Mesenchymal stem cell (in vitro differentiated cells and primary cell): ENCODE measurements around the gene SLIT3.

Experiments
- DNase-seq: peaks from one replicate; pipeline ENCODE4 v3.0.0-alpha.2; 2013
- H2AFZ ChIP-seq: one replicate; pipeline ENCODE4 v1.6.1; 2013; ENCODE audit warnings: low read depth, mild to moderate bottlenecking, control low read depth, inconsistent platforms, low read length, moderate library complexity
- H2AK5ac ChIP-seq: 2 replicates; pipeline ENCODE4 v1.6.1; 2013; ENCODE audit warnings: low read length, moderate library complexity, mild to moderate bottlenecking, inconsistent platforms; ENCODE audit not compliant: severe bottlenecking
- H2BK120ac ChIP-seq: one replicate; pipeline ENCODE4 v1.6.1; 2013; ENCODE audit warnings: low read depth, mild to moderate bottlenecking, inconsistent platforms, low read length, moderate library complexity
- H2BK12ac ChIP-seq, 2 experiments: one replicate each; pipeline ENCODE4 v1.6.1; 2013; ENCODE audit warnings: inconsistent platforms in 2 of 2, low read length in 2 of 2, mild to moderate bottlenecking in 2 of 2, moderate library complexity in 2 of 2, control low read depth in 1 of 2
- H2BK15ac ChIP-seq: one replicate; pipeline ENCODE4 v1.6.1; 2013; ENCODE audit warnings: mild to moderate bottlenecking, low read depth, inconsistent platforms; ENCODE audit not compliant: poor library complexity, severe bottlenecking
- H2BK5ac ChIP-seq: 2 replicates; pipeline ENCODE4 v1.6.1; 2013; ENCODE audit warnings: low read depth, mild to moderate bottlenecking, low read length, control low read depth, inconsistent platforms; ENCODE audit not compliant: poor library complexity, severe bottlenecking
- H3K14ac ChIP-seq, 2 experiments: one replicate each; pipeline ENCODE4 v1.6.1; 2013; ENCODE audit warnings: inconsistent platforms in 2 of 2, low read length in 2 of 2, control low read depth in 1 of 2, mild to moderate bottlenecking in 1 of 2, moderate library complexity in 1 of 2
- H3K18ac ChIP-seq, 2 experiments: one replicate each; pipeline ENCODE4 v1.6.1; 2013; ENCODE audit warnings: inconsistent platforms in 2 of 2, low read length in 2 of 2, control low read depth in 1 of 2, low read depth in 1 of 2, mild to moderate bottlenecking in 1 of 2
- H3K23ac ChIP-seq, 2 experiments: one replicate each; pipeline ENCODE4 v1.6.1; 2013; ENCODE audit warnings: inconsistent platforms in 2 of 2, low read length in 2 of 2, mild to moderate bottlenecking in 2 of 2, moderate library complexity in 2 of 2, control low read depth in 1 of 2
- H3K27ac ChIP-seq: 2 replicates; pipeline ENCODE4 v1.5.1; 2013; ENCODE audit warnings: mild to moderate bottlenecking, moderate library complexity, low read length, control low read depth, inconsistent platforms; ENCODE audit not compliant: poor library complexity, severe bottlenecking
- H3K27me3 ChIP-seq, 2 experiments: 2 replicates each; pipeline versions ENCODE4 v1.6.1 to v1.7.0; 2013; ENCODE audit warnings: low read length in 2 of 2, mild to moderate bottlenecking in 2 of 2, moderate library complexity in 2 of 2, control low read depth in 1 of 2, inconsistent platforms in 1 of 2; ENCODE audit not compliant: control insufficient read depth in 1 of 2, insufficient read depth in 1 of 2
- H3K36me3 ChIP-seq, 2 experiments: 2 replicates each; pipeline versions ENCODE4 v1.6.1 to v1.7.0; 2013; ENCODE audit warnings: low read length in 2 of 2, control low read depth in 1 of 2, inconsistent platforms in 1 of 2, low read depth in 1 of 2, mild to moderate bottlenecking in 1 of 2; ENCODE audit not compliant: insufficient read depth in 2 of 2, control insufficient read depth in 1 of 2
- H3K4ac ChIP-seq, 2 experiments: one replicate each; pipeline ENCODE4 v1.6.1; 2013; ENCODE audit warnings: inconsistent platforms in 2 of 2, low read length in 2 of 2, mild to moderate bottlenecking in 2 of 2, moderate library complexity in 2 of 2, control low read depth in 1 of 2, low read depth in 1 of 2
- H3K4me1 ChIP-seq: 2 replicates; pipeline ENCODE4 v1.6.1; 2013; ENCODE audit warnings: low read depth, low read length, control low read depth; ENCODE audit not compliant: control insufficient read depth, insufficient read depth
- H3K4me2 ChIP-seq: 2 replicates; pipeline ENCODE4 v1.6.1; 2013; ENCODE audit warnings: low read length, mild to moderate bottlenecking, inconsistent platforms; ENCODE audit not compliant: poor library complexity, severe bottlenecking
- H3K4me3 ChIP-seq, 2 experiments: 2 replicates each; pipeline versions ENCODE4 v1.5.1 to v1.7.0; 2013; ENCODE audit warnings: low read length in 2 of 2, mild to moderate bottlenecking in 2 of 2, control low read depth in 1 of 2, low read depth in 1 of 2; ENCODE audit not compliant: insufficient read depth in 1 of 2
- H3K79me1 ChIP-seq: replicated peaks from 2 replicates; pipeline ENCODE4 v1.6.1; 2013; ENCODE audit warnings: mild to moderate bottlenecking, control low read depth, low read length, inconsistent platforms; ENCODE audit not compliant: poor library complexity, severe bottlenecking
- H3K9ac ChIP-seq: 2 replicates; pipeline ENCODE4 v1.7.0; 2013; ENCODE audit warnings: mild to moderate bottlenecking, low read length, moderate library complexity
- H3K9me3 ChIP-seq: 2 replicates; pipeline ENCODE4 v1.7.0; 2013; ENCODE audit warnings: mild to moderate bottlenecking, low read length; ENCODE audit not compliant: control insufficient read depth
- H4K8ac ChIP-seq: one replicate; pipeline ENCODE4 v1.6.1; 2013; ENCODE audit warnings: inconsistent platforms, mild to moderate bottlenecking, low read length, moderate library complexity
- H4K91ac ChIP-seq: one replicate; pipeline ENCODE4 v1.6.1; 2013; ENCODE audit warnings: mild to moderate bottlenecking, low read length, inconsistent platforms
- WGBS: methylation state at CpG from one replicate; pipeline ENCODE4 v1.1.7; 2013; ENCODE audit warnings: mixed read lengths; 5-methylcytosine and 5-hydroxymethylcytosine counted together

The SLIT3 gene

GRCh38 chr5:168798065-168799023 is 502.6 kb downstream of the SLIT3 start:
- Histone ChIP-seq H3K9ac (peak overlapping the region; percentile 15), H2BK15ac (no peak overlapping the region), H3K14ac (no peak overlapping the region), H3K4me1 (peaks cover 2% of the 10 kb centered on the region), H3K79me1 (no peaks in the 10 kb centered on the region), H3K9me3 (no peaks in the 10 kb centered on the region), H2BK5ac (no peak overlapping the region), H3K27ac (no peak overlapping the region), H2AFZ (no peak overlapping the region), H3K36me3 (peaks cover 0 to 86% of the 10 kb centered on the region in 2 experiments), H4K91ac (no peak overlapping the region), H2AK5ac (no peak overlapping the region), H3K4ac (no peak overlapping the region), H3K4me3 (no peak overlapping the region), H2BK120ac (no peak overlapping the region), H3K23ac (no peak overlapping the region), H3K18ac (no peak overlapping the region), H2BK12ac (no peak overlapping the region), H3K27me3 (no peaks in the 10 kb centered on the region), H3K4me2 (no peak overlapping the region), H4K8ac (no peak overlapping the region)
- DNase-seq = no peak
- 56% methylated on average over 3 of the region's 5 CpGs for WGBS

DNA sequence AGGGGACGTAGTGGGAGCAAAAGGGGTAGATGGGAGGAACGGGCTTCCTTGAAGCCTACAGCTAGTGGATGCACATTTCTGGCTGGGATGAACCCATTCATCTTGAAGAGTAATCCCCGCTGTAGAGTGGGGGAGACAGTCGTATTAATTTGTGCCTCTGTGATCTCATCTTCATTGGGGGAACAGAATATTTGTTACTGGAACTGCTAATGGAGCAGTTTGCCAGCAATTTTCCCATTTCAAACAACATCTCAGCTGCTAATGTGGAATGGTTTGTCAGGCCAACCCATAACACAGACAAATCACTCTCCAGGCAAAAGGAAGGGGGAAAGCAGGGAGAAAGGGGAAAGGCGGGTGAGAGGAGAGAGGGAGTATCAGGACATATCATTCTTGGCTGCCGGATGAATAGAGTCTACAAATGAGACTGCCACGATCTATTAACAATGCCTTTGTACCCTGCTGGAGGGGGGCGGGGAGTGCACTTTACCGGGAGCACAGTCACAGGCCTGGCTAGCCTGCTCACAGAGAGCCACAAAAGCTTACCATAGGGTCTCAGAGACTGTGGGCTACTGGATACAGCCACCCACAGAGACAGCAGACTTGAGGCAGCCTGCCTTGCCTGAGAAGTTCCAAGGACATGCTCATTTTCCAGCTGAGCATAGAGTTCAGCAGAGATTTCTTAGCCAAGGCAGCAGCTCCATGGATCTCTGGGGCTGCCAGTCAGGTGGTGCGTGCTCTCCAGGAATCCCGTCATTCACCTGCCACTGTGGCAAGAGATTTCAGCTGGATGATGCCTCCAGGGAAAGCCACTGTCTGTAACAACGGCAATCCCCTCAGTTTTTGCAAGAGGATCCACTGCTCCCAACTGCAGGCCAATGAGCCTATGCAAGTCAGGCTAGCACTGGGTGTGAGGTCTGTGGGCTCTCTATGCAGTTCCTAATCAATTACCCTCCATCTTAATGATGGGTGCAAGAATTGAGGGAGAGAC is 504.1 kb downstream of the SLIT3 start:
- Histone ChIP-seq H3K79me1 (no peaks in the 10 kb centered on the region), H3K4ac (no peak overlapping the region), H2BK5ac (no peak overlapping the region), H3K23ac (no peak overlapping the region), H3K9me3 (no peaks in the 10 kb centered on the region), H3K14ac (no peak overlapping the region), H4K8ac (no peak overlapping the region), H3K4me1 (peaks cover 2% of the 10 kb centered on the region), H3K4me3 (no peak overlapping the region), H3K27me3 (no peaks in the 10 kb centered on the region), H3K4me2 (no peak overlapping the region), H3K9ac (no peak overlapping the region), H2BK12ac (no peak overlapping the region), H2AK5ac (no peak overlapping the region), H3K36me3 (peaks cover 0 to 85% of the 10 kb centered on the region in 2 experiments), H2BK15ac (no peak overlapping the region), H3K18ac (no peak overlapping the region), H3K27ac (no peak overlapping the region), H2BK120ac (no peak overlapping the region), H4K91ac (no peak overlapping the region), H2AFZ (no peak overlapping the region)
- 82% methylated on average over 12 of the region's 12 CpGs for WGBS
- no peak for DNase-seq

DNA sequence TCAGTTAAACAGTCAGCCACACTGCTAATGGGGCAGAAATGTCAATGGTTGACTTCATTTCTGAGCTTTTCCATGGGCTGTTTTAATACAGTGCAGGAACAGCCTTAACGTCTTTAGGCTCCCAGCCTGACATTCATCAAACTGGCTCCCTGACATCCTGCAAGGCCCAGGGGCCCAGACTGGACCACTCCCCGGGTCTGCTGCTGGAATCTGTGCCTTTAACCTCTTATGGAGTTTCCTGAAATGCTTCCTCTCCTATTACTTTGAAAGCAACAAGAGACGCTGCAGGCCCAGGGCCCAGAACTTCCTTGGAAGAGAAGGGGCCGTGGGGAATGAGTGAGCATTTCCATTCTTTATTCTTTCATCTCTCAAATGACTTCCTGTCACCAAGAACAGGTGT is 504.9 kb downstream of the SLIT3 start:
- no peaks in the 10 kb centered on the region for H3K27me3 ChIP-seq
- DNase-seq = no peak
- no peak overlapping the region for H2BK15ac ChIP-seq
- peaks cover 2% of the 10 kb centered on the region for H3K4me1 ChIP-seq
- H3K4me3 ChIP-seq = no peak overlapping the region
- H3K14ac ChIP-seq = no peak overlapping the region
- H3K79me1 ChIP-seq = no peaks in the 10 kb centered on the region
- H2BK12ac ChIP-seq = no peak overlapping the region
- no peaks in the 10 kb centered on the region for H3K9me3 ChIP-seq
- H2AK5ac ChIP-seq = no peak overlapping the region
- H3K36me3 ChIP-seq = peaks cover 0 to 85% of the 10 kb centered on the region in 2 experiments
- no peak overlapping the region for H2BK120ac ChIP-seq
- no peak overlapping the region for H3K9ac ChIP-seq
- no peak overlapping the region for H2AFZ ChIP-seq
- H2BK5ac ChIP-seq = no peak overlapping the region
- no peak overlapping the region for H4K91ac ChIP-seq
- no peak overlapping the region for H3K27ac ChIP-seq
- H3K4ac ChIP-seq = no peak overlapping the region
- H3K23ac ChIP-seq = no peak overlapping the region
- H3K18ac ChIP-seq = no peak overlapping the region
- H3K4me2 ChIP-seq = no peak overlapping the region
- WGBS = 16% methylated on average over 1 of the region's 4 CpGs
- no peak overlapping the region for H4K8ac ChIP-seq
